M059J (cell line): ENCODE data around the gene BRINP1. TPM values are rescaled to one million over a fixed set of nuclear protein-coding genes. Genes with fewer than 3 reads are reported as not detected.
A peak's percentile ranks its signal among the peaks of the same experiment; 100 is the strongest.

Experiments
- DNase-seq: peaks from one replicate; pipeline ENCODE4 v3.0.0-alpha.2; 2012; ENCODE audit warnings: low read depth
- total RNA-seq: library from RNA; depleted of rRNA; stranded (reverse); fragments of >200 nt; shearing (Covaris generic); gene quantifications from 2 replicates; pipeline ENCODE4 v1.2.3, GENCODE V29; 2014

The BRINP1 gene
- total RNA-seq, 1 experiment from 2014 or later = 0.20 TPM

- no peak for DNase-seq
Observed at GRCh38 chr9:119343059-119343990, 25.9 kb downstream of the BRINP1 start.

GRCh38 chr9:119339056-119339455, 30.2 kb downstream of the BRINP1 start:
- DNase-seq = no peak

- no peak for DNase-seq
Observed at GRCh38 chr9:119337573-119337972, 31.7 kb downstream of the BRINP1 start.

GRCh38 chr9:119334745-119335144, 34.5 kb downstream of the BRINP1 start:
- DNase-seq = no peak

- DNase-seq = no peak
Observed at GRCh38 chr9:119333507-119334229, 35.6 kb downstream of the BRINP1 start.

- no peak for DNase-seq
Observed at GRCh38 chr9:119332522-119332921, 36.7 kb downstream of the BRINP1 start.

DNA sequence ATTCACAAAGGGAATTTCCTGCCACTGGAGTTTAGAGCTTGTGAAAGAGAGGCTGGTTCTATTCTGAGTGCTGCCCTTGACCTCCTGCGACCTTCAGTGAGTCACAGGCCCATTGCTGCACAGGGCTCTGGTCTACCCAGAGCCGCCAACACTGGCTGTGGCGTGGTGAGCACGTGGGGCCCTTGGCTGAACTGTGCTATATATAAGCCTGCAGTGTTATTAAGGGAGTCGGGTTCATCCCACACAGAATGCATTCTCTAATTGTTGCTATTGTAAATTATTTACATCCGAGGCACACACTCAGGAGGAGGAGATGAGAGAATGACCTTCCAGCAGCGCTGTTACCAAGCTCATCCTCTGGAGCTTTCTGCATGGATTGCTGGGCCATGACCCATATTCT, 47.1 kb downstream of the BRINP1 start:
- DNase-seq = peak; percentile 16

DNA sequence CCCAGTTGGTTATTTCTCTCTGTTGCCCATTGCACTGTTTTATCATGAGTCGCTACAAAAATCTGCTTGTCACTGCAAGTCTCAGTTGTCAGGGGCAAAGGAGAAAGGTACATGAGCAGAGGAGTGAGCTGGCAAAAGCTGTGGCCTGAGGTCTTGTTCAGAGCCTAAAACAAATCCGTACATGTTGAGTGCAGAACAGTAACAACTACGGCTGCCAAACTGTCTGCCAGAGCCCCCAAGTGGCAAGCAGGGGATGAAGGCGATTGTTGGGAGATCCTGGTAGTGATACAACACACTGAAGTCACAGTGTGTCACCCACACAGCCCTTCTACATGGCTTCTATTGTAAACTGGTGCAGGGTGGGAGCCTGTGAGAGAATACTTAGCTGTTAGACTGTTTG, 50.9 kb downstream of the BRINP1 start:
- DNase-seq = no peak

DNA sequence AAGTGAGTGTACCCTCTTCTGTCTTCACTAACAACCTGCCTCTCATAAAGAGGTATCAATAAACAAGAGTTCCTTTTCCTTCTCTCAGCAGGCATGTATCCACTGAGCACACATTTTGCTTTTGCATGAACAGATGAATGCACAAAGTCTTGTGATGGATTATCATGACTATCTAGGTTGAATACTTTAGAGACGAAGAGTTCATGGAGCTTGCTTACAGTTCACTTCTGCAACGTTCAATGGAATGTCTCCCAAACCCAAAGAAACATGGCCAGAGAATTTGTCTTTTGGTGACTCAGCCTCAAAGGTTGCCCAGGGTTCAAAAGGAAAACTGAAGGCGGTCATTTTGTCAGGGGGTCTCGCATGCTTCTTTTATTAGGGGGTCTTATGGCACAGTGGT, 55.4 kb downstream of the BRINP1 start:
- DNase-seq = no peak

DNA sequence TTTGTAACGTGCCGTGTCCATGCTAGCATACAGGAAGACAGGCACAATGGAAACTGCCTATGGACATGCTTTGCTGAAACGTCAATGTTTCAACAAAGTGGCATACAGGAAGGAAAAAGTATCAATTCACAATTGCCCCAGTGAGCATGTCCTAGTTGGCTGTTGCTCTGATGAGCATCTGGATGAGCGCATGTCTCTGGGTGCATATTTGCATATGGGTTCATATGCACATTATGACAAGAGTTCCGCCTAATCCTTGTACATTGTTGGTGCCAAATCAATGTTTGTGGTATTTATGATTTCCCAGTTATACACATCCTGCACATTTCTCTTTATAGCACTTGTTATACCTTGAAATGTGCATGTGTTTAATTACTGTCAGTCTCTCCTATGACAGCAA, 58.5 kb downstream of the BRINP1 start:
- DNase-seq = no peak

DNA sequence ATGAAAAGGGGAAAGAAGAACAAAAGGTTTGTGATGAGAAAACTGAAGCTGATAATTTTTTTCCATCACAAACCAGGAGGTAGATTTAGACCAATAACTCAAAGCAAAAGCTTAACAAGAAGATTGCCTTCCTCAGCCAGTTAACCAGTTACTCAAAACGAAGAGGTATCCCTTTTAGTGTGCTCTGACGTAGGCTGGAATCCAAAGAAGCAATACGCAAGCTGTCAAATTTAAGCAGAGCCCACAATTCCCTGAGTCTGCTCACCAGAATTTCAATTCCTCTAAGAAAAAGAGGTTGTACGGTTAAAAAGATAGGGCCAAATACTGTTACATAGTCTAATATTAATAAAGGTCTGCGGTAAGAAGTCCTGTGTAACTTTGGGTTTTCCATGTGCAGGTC, 61.8 kb downstream of the BRINP1 start:
- no peak for DNase-seq

- DNase-seq = no peak
Observed at GRCh38 chr9:119304555-119304954, 64.7 kb downstream of the BRINP1 start.

- no peak for DNase-seq
Observed at GRCh38 chr9:119302988-119303698, 66.1 kb downstream of the BRINP1 start.

GRCh38 chr9:119298076-119298853, 71.0 kb downstream of the BRINP1 start:
- no peak for DNase-seq

DNA sequence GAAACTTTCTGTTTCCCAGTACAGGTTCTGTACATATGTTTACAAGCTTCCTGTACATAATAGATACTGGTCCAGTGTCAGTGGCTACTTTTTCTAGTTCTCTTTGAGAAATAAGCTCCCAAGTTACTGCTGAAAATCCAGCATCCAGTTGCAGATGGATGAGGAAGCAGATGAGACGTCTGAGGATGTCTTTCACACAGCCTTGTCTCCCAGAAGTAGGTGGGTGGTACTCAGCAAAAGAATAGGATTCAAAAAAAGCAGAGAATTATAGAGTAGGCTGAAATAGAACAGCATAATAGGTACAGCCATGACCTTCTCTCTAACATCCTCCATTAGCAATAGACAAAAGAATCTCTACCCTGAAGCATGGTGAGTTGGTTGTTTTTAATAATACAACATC, 77.7 kb downstream of the BRINP1 start:
- DNase-seq = no peak

DNA sequence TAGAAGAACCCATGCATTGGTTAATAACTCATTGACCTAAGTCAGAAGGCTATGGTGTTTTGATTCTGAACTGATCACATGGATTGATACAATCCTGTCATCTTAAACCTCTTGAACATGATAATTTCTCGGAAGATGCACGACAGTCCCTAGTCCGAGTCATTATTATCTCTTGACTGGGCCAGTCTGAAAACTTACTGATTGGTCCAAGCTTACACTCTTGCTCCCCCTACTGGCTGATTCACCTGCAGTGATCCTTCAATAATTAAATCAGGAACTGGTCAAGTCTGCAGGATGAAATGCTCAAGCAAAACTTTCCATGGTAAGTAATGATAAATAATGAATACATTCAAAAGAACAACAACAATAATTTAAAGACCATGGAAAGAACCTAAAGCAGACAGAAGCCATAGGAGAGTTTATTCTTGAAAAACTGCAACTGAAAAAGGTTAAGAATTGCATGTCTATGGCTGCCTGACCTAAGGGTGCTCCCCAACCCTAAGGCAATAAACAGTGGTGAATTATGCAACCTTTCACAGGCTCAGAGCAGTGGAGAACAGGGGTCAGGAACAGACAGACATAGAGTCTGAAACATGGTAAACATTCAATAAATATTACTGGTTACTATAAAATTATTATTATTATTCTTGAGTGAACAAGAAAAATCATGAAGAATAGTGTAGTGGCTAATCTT, 79.3 kb downstream of the BRINP1 start:
- peak; percentile 49 for DNase-seq

- peak; percentile 8 for DNase-seq
Observed at GRCh38 chr9:119284587-119285337, 84.5 kb downstream of the BRINP1 start.

GRCh38 chr9:119284118-119284517, 85.1 kb downstream of the BRINP1 start:
- no peak for DNase-seq

DNA sequence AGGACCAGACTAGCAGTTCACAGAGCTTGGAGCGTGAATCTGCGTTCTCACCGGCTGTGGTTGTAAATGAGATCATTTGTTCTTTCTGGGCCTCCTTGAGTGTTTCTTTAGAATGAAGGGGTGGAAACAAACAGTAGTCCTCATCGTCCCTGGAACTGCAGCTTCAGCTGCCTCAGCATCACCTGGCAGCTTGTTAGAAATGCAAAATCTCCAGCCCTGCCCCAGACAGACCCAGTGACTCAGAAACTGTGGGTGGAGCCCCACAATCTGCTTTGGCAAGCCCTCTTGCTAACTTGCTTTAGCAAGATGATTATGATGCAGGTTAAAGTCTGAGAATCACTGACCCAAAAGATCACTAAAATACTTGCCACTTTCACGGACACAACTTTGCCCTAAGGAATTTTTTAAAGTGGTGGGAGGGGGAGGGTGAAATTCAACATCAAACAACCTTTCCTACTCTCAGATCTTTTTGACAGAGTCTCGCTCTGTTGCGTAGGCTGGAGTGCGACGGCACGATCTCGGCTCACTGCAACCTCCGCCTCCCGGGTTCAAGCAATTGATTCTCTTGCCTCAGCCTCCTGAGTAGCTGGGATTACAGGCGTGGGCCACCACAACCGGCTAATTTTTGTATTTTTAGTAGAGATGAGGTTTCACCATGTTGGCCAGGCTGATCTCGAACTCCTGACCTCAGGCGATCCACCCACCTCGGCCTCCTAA, 86.0 kb downstream of the BRINP1 start:
- DNase-seq = peak; percentile 20
